ENCODE results near the gene SP5.

DNA sequence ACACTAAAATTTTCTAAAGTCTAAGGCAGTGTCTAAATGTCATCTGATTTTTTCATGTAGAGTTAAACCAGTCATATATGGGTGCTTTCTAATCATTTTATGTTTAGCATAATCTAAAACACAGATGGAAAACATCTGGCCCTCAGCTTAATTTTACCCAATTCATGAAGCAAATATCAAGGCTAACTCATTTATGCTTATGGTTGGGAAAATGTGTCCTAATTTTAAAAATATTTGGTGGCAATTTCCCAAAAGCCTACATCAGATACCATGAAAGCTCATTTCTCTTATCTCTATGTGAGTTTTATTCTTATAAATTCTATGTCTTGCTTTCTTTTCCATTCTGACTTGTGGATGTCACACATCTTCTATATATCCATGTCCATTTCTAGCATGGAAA, 7.2 kb downstream of the SP5 start:
- TF ChIP-seq, protein P1, sequence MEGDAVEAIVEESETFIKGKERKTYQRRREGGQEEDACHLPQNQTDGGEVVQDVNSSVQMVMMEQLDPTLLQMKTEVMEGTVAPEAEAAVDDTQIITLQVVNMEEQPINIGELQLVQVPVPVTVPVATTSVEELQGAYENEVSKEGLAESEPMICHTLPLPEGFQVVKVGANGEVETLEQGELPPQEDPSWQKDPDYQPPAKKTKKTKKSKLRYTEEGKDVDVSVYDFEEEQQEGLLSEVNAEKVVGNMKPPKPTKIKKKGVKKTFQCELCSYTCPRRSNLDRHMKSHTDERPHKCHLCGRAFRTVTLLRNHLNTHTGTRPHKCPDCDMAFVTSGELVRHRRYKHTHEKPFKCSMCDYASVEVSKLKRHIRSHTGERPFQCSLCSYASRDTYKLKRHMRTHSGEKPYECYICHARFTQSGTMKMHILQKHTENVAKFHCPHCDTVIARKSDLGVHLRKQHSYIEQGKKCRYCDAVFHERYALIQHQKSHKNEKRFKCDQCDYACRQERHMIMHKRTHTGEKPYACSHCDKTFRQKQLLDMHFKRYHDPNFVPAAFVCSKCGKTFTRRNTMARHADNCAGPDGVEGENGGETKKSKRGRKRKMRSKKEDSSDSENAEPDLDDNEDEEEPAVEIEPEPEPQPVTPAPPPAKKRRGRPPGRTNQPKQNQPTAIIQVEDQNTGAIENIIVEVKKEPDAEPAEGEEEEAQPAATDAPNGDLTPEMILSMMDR (IDR thresholded peaks at IDR 0.05) = no peak
- no peak for TF ChIP-seq POLR2A (IDR thresholded peaks at IDR 0.05)
